GM19193 (cell line): ENCODE measurements around the gene METTL4.

Experiments used
- POLR2A ChIP-seq: IDR thresholded peaks from 4 replicates; pipeline ENCODE4 v1.6.1; 2011; ENCODE audit not compliant: insufficient read depth, insufficient read length; ENCODE audit errors: extremely low read depth

METTL4 gene

DNA sequence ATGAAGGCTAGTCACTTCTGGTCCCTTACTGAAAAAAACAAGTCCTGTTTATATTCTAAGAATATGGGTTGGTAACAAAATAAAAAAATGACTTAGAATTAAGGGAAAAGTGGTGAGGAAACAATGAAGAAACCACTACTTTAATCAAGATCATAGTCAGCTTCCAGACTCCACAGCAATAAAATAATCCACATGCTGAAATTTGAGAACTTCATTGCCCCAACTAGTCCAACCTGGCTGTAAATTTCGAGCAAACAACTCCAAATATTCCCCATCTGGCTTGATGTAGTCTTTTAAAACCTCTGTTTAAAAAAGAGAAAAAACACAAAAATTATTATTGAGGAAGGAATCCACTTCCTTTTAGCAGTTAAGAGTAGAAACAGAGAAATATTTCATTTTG is 32.5 kb downstream of the METTL4 start:
- no peak for TF ChIP-seq POLR2A

- no peak for TF ChIP-seq POLR2A
Observed at GRCh38 chr18:2538236-2538635, 33.1 kb downstream of the METTL4 start.

DNA sequence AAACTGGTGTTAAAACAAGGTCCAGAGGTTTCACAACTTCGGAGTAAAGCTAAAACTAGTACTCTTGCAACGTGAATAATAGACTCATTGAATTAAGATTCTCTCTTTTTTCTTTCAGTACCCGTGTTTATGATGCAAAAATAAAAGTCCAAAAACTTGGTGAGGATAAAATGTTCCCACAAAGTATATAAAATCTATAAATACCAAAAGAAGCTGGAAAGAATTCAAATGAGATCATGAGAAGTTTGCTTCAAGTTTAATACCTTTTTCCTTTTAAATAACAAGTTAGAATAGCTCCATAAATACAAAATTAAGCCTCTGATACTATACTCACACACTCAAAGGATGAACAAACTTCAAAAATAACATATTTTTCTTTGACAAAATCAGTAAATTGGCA is 34.0 kb downstream of the METTL4 start:
- TF ChIP-seq POLR2A = no peak

DNA sequence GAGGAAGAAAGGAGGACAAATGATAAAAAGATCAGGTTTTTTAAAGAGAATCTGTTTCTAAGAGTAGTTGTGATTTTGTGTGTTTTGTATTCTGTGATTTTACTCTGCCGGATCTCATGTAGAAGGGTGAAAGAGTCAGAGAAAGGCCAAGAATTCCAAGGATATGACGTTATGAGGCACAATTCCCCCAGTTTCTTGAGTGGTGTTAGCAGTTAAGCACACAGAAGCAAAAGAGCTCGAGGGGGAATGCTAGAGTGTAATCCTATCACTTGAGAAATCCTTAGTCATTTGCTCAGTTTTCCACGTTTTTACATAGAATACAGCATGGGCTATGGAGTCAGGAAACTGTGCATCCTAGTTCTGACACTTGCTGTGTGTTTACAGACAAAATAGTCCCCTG is 34.8 kb downstream of the METTL4 start:
- no peak for TF ChIP-seq POLR2A

- TF ChIP-seq POLR2A = no peak
Observed at GRCh38 chr18:2536063-2536462, 35.2 kb downstream of the METTL4 start.

- no peak for TF ChIP-seq POLR2A
Observed at GRCh38 chr18:2535419-2535910, 35.8 kb downstream of the METTL4 start.

DNA sequence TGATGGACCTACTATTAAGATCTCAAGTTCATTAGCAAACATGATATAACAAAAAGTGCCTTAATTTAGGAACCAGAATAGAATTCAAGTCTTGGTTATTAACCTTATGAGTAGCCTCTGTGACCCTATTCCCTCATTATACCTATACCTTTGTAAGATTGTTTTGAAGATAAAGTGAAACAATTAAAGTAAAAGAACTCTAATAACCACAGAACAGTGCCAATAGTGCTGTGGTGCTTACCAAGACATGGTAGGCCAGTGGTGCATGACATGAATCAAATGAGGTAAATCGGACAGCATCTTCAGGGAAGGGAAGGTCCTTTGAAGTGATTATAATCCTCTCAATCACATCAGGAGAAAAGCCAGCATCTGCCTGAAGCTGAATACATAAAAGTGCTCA is 36.4 kb downstream of the METTL4 start:
- TF ChIP-seq POLR2A = no peak

DNA sequence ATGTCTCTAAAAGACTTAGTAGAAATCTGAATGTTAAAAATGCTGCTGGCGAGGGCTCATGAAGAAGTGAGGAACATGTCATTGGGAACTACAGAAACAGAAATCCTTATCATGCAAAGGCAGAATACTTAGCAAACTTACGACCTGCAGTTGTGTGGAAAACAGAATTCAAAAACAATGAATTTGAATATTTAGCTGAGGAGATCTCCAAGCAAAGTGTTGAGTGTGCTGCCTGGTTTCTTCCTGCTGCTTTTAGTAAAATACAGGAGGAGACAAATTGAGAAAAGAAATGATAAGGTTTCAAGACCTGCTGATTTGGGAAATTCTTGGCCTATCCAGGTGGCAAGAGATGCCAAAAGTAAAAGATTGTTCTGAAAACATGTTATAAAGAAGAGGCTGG is 38.5 kb downstream of the METTL4 start:
- no peak for TF ChIP-seq POLR2A

DNA sequence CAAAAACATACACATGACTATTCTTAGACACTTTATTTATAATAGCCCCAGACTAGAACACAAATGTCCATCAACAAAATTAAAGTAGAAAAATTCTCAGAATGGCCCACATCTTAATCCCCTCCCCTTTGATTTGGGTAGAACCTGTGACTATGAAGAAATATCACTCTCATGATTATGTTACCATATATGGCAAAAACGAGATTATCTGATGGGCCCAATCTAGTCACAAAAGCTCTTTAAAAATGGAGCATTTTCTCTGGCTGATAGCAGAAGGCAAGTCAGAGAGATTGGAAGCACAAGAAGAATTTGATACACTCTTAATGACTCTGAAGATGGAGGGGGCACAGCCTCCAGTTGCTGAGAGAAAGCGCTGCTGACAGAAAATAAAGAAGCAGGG is 39.6 kb downstream of the METTL4 start:
- TF ChIP-seq POLR2A = no peak

DNA sequence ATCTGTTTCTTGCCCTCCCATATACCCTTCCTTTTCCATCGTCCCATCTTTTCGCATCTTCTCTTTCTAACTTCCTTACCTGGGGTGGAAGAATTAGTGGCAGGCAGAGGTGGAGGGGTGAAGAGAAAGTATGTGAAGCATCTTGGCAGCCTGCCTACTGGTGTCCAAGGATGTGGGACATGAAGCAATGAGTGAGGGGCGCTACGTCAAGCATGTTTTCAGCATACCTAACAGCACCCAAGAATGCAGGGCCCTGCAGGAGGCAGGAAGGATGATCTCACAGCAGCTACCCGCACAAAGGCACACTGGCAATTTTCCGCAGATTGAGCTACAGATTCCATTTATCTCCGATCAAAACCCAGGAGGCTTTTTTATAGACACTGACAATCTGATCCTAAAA is 42.2 kb downstream of the METTL4 start:
- TF ChIP-seq POLR2A = no peak

- no peak for TF ChIP-seq POLR2A
Observed at GRCh38 chr18:2526329-2526728, 45.0 kb downstream of the METTL4 start.

- TF ChIP-seq POLR2A = no peak
Observed at GRCh38 chr18:2522112-2522511, 49.2 kb downstream of the METTL4 start.

GRCh38 chr18:2518473-2518872 is 52.8 kb downstream of the METTL4 start:
- TF ChIP-seq POLR2A = no peak

DNA sequence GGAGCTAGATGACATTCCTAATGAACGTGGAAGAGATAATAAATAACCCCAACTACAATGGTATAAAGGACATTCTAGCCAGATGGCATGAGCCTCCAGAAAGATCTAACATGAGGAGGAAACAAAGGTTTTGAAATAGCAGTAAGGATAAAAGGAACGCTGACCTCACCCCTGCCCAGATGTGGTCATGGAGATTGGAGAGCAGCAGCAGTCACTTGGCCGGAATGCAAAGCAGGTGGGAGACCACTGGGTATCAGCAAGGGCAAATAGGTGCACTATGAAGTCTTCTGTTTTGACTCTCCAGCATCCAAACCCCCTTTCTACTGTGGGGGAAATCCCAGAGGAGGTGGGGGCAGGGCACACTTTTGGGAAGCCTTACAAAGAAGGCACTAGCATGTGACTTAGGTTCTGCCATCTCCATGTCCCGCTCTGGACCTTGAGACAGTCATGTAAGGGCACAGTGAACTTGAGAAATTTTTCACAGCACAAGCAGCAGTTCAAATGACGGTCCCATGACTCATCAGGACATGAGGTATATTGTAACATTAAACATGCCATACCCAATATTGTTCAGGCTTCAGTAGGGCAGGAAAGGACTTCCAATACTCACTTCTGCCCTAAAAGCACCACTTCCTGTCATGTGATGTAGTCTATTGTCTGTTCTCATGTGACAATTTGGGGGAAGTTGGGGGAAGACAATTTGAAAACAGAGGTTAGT is 55.2 kb downstream of the METTL4 start:
- TF ChIP-seq POLR2A = no peak

- TF ChIP-seq POLR2A = no peak
Observed at GRCh38 chr18:2515171-2515787, 56.0 kb downstream of the METTL4 start.

GRCh38 chr18:2513616-2514015 is 57.7 kb downstream of the METTL4 start:
- no peak for TF ChIP-seq POLR2A

DNA sequence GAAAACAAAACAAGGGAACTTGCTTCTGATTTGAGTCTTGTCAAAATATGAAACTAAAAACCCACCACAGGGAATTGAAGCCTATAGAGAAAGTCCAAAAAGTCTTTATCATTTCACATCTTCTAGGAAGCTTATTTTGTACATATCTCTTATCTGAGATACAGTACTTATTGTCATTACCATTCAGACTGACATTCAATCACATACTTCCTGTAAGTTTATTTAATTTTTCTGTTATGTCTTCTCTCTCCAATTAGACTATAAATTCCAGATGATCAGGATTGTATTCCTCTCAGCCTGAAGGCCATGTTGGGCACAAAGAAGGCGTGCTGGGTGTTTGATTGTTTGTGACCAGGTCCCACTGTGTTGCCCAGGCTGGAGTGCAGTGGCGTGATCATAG is 59.2 kb downstream of the METTL4 start:
- no peak for TF ChIP-seq POLR2A

GRCh38 chr18:2511451-2511850 is 59.9 kb downstream of the METTL4 start:
- no peak for TF ChIP-seq POLR2A

GRCh38 chr18:2510416-2510815 is 60.9 kb downstream of the METTL4 start:
- TF ChIP-seq POLR2A = no peak
